ENCODE results near the gene PACS2. TPM values are rescaled to one million over a fixed set of nuclear protein-coding genes. Genes with fewer than 3 reads are reported as not detected.

PACS2 gene
- total RNA-seq, 1 experiment from 2014 or later: 55.2 TPM

DNA sequence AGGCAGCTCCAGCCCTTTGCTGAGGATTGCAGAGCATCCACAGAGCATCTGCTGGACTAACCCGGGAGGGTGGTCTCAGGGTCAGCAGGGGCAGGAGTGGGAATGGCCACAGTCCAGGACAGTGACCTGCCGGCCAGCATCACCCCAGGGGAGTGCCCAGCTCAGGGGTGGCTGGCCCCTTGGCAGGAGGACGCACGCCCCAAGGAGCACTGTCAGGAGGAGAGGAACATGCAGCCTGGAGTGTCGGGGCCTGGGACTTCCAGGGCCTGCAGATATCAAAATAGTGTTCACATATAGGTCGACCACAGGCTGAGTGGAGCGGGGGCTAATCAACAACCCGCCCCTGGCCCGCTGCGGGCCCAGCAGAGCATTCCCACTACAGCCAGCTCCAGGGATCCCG lies 50.6 kb downstream of the PACS2 start:
- Histone ChIP-seq H3K27ac (ENCODE audit: low read length) (no peak overlapping the region), H3K36me3 (ENCODE audit: control insufficient read depth, insufficient read depth, low read length) (no peaks in the 10 kb centered on the region), H3K27me3 (ENCODE audit: control insufficient read depth, insufficient read depth, low read length) (no peaks in the 10 kb centered on the region), H3K4me3 (ENCODE audit: low read depth in 2 of 2, low read length in 2 of 2) (no peak overlapping the region), H3K4me1 (ENCODE audit: control insufficient read depth, insufficient read depth, low read length) (no peaks in the 10 kb centered on the region), H3K9me3 (ENCODE audit: control insufficient read depth, insufficient read depth, low read depth, low read length) (no peaks in the 10 kb centered on the region)
- TF ChIP-seq REST (IDR thresholded peaks at IDR 0.05; ENCODE audit: insufficient read depth in 1 of 2, low read depth in 2 of 2, low read length in 1 of 2) (no peak), TCF7L2 (IDR thresholded peaks at IDR 0.05; ENCODE audit: low read depth, low read length) (no peak), SIN3A (IDR thresholded peaks at IDR 0.05; ENCODE audit: borderline replicate concordance, insufficient read depth, low read depth, low read length) (no peak), POLR2AphosphoS5 (IDR thresholded peaks at IDR 0.05; ENCODE audit: low read depth, low read length) (no peak)
- TF ChIP-seq, protein P1, sequence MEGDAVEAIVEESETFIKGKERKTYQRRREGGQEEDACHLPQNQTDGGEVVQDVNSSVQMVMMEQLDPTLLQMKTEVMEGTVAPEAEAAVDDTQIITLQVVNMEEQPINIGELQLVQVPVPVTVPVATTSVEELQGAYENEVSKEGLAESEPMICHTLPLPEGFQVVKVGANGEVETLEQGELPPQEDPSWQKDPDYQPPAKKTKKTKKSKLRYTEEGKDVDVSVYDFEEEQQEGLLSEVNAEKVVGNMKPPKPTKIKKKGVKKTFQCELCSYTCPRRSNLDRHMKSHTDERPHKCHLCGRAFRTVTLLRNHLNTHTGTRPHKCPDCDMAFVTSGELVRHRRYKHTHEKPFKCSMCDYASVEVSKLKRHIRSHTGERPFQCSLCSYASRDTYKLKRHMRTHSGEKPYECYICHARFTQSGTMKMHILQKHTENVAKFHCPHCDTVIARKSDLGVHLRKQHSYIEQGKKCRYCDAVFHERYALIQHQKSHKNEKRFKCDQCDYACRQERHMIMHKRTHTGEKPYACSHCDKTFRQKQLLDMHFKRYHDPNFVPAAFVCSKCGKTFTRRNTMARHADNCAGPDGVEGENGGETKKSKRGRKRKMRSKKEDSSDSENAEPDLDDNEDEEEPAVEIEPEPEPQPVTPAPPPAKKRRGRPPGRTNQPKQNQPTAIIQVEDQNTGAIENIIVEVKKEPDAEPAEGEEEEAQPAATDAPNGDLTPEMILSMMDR (IDR thresholded peaks at IDR 0.05): no peak
- in situ Hi-C loops (cut with HindIII; ENCODE audit: low pct_unique_long_range_greater_than_20kb, low sequenced_read_pairs) (no loop called here), intact Hi-C loops (cut with micrococcal nuclease; ENCODE audit: unreplicated experiment) (no loop called here)
- ChIA-PET POLR2A (no interaction called here), CTCF (interaction anchor here (0.6 kb wide), 1 partner anchor 58 kb away, joined by 5 read pairs; no protein-coding TSS in a partner anchor)
- no TSS peak for BruUV-seq (replicated peaks)
- no peak for ATAC-seq
- DNase-seq (ENCODE audit: low read depth, low spot score): no peak

GRCh38 chr14:105365681-105366080 lies 51.1 kb downstream of the PACS2 start:
- Histone ChIP-seq H3K36me3 (ENCODE audit: control insufficient read depth, insufficient read depth, low read length) (no peaks in the 10 kb centered on the region), H3K9me3 (ENCODE audit: control insufficient read depth, insufficient read depth, low read depth, low read length) (no peaks in the 10 kb centered on the region), H3K27ac (ENCODE audit: low read length) (no peak overlapping the region), H3K4me3 (ENCODE audit: low read depth in 2 of 2, low read length in 2 of 2) (no peak overlapping the region), H3K27me3 (ENCODE audit: control insufficient read depth, insufficient read depth, low read length) (no peaks in the 10 kb centered on the region), H3K4me1 (ENCODE audit: control insufficient read depth, insufficient read depth, low read length) (no peaks in the 10 kb centered on the region)
- TF ChIP-seq, protein P1 (IDR thresholded peaks at IDR 0.05): no peak
- TF ChIP-seq REST (IDR thresholded peaks at IDR 0.05; ENCODE audit: insufficient read depth in 1 of 2, low read depth in 2 of 2, low read length in 1 of 2) (no peak), TCF7L2 (IDR thresholded peaks at IDR 0.05; ENCODE audit: low read depth, low read length) (no peak), POLR2AphosphoS5 (IDR thresholded peaks at IDR 0.05; ENCODE audit: low read depth, low read length) (no peak), SIN3A (IDR thresholded peaks at IDR 0.05; ENCODE audit: borderline replicate concordance, insufficient read depth, low read depth, low read length) (no peak)
- intact Hi-C loops (cut with micrococcal nuclease; ENCODE audit: unreplicated experiment): no loop called here
- BruUV-seq (replicated peaks): no TSS peak
- ChIA-PET CTCF (no interaction called here), POLR2A (no interaction called here)
- in situ Hi-C loops (cut with HindIII; ENCODE audit: low pct_unique_long_range_greater_than_20kb, low sequenced_read_pairs): no loop called here
- DNase-seq (ENCODE audit: low read depth, low spot score): no peak
- ATAC-seq: no peak
